Keratinocyte (primary cell): ENCODE measurements around the gene MAOB.

Experiments used
- CTCF ChIP-seq, 3 experiments: IDR thresholded peaks in 1 of 3; conservative IDR thresholded peaks in 1 of 3; optimal IDR thresholded peaks in 1 of 3; 2 replicates in 2 of 3; 3 replicates in 1 of 3; pipeline versions ENCODE3 to v1.5.1; 2011; ENCODE audit warnings: low read length in 3 of 3, mild to moderate bottlenecking in 3 of 3, moderate library complexity in 2 of 3, control low read depth in 1 of 3, inconsistent platforms in 1 of 3; ENCODE audit not compliant: insufficient read depth in 2 of 3; ENCODE audit errors: extremely low read depth in 1 of 3
- EZH2 ChIP-seq: IDR thresholded peaks from one replicate; pipeline ENCODE4 v1.6.1; 2012; ENCODE audit warnings: inconsistent platforms, mild to moderate bottlenecking, low read length, moderate library complexity

DNA sequence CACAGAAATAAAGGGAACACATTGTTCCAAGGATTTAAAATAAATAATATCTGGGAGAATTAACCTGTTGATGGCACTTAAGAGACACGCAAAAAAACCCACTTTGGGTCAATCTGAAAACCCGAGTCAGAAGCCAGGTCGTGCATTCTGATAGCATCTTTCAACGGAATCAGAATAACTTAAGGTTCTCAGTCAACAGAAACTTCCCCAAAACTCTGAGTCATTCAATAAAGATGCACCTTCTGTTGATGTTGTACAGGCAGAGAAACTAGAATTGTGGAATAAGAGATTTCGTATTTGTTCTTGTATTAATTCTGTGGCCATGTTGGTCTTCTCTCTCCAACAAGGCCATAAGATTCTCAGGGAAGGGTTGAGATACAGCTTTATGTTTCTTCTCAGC, 78.2 kb downstream of the MAOB start:
- no peak for TF ChIP-seq CTCF (optimal IDR thresholded peaks at IDR 0.05 in 1 of 3, IDR thresholded peaks at IDR 0.05 in 1 of 3, conservative IDR thresholded peaks at IDR 0.05 in 1 of 3; ENCODE audit: extremely low read depth in 1 of 3, insufficient read depth in 2 of 3, low read length in 3 of 3)
- TF ChIP-seq EZH2 = no peak
